MM.1S (cell line): ENCODE results near the gene C14orf93.

ENCODE experiments used
- DNase-seq: peaks from one replicate; pipeline ENCODE4 v3.0.0-alpha.2; 2015
- H2AFZ ChIP-seq: fragments of 300-600 bp; sonication (generic); 2 replicates; pipeline ENCODE4 v1.6.0; 2016; ENCODE audit warnings: antibody characterized with exemption, low read length
- H3F3A ChIP-seq: fragments of 300-600 bp; sonication (generic); 2 replicates; pipeline ENCODE4 v1.6.1; 2016; ENCODE audit warnings: mild to moderate bottlenecking, antibody characterized with exemption, low read length, moderate library complexity, mixed read lengths; ENCODE audit not compliant: insufficient read depth
- H3K27ac ChIP-seq: fragments of 300-600 bp; sonication (generic); 2 replicates; pipeline ENCODE4 v1.5.1; 2016; ENCODE audit warnings: mild to moderate bottlenecking, low read length
- H3K27me3 ChIP-seq: fragments of 300-600 bp; sonication (generic); replicated peaks from 2 replicates; pipeline ENCODE4 v1.6.0; 2016; ENCODE audit warnings: low read length; ENCODE audit not compliant: insufficient read depth
- H3K36me3 ChIP-seq: fragments of 300-600 bp; sonication (generic); replicated peaks from 2 replicates; pipeline ENCODE4 v1.6.1; 2016; ENCODE audit warnings: mild to moderate bottlenecking, low read length, mixed read lengths; ENCODE audit not compliant: insufficient read depth
- H3K4me1 ChIP-seq: fragments of 300-600 bp; sonication (generic); 2 replicates; pipeline ENCODE4 v1.6.1; 2016; ENCODE audit warnings: low read length, mixed read lengths
- H3K4me2 ChIP-seq: fragments of 300-600 bp; sonication (generic); 2 replicates; pipeline ENCODE4 v1.6.0; 2016; ENCODE audit warnings: low read depth, low read length
- H3K4me3 ChIP-seq: fragments of 300-600 bp; sonication (generic); 2 replicates; pipeline ENCODE4 v1.5.1; 2016; ENCODE audit warnings: low read length, mixed read lengths
- H3K79me2 ChIP-seq: fragments of 300-600 bp; sonication (generic); 2 replicates; pipeline ENCODE4 v1.6.1; 2016; ENCODE audit warnings: mixed run types, low read length, mixed read lengths
- H3K9ac ChIP-seq: fragments of 300-600 bp; sonication (generic); 2 replicates; pipeline ENCODE4 v1.6.1; 2016; ENCODE audit warnings: low read length, mixed read lengths
- H3K9me2 ChIP-seq: fragments of 300-600 bp; sonication (generic); replicated peaks from 2 replicates; pipeline ENCODE4 v1.6.1; 2016; ENCODE audit warnings: mild to moderate bottlenecking, low read length, mixed read lengths; ENCODE audit not compliant: insufficient read depth
- H3K9me3 ChIP-seq: fragments of 300-600 bp; sonication (generic); replicated peaks from 2 replicates; pipeline ENCODE4 v1.6.1; 2016; ENCODE audit warnings: mild to moderate bottlenecking, low read length, mixed read lengths; ENCODE audit not compliant: insufficient read depth
- H4K20me1 ChIP-seq: fragments of 300-600 bp; sonication (generic); 2 replicates; pipeline ENCODE4 v1.6.1; 2016; ENCODE audit warnings: mild to moderate bottlenecking, low read length, moderate library complexity, mixed read lengths; ENCODE audit not compliant: insufficient read depth
- EZH2 ChIP-seq: fragments of 300-600 bp; sonication (generic); optimal IDR thresholded peaks from 2 replicates; pipeline ENCODE3; 2017; ENCODE audit warnings: low read depth, mild to moderate bottlenecking, antibody characterized with exemption, low read length, mixed read lengths
- EZH2phosphoT487 ChIP-seq: fragments of 300-600 bp; sonication (generic); IDR thresholded peaks from 2 replicates; pipeline ENCODE4 v1.6.1; 2018; ENCODE audit warnings: antibody characterized with exemption, low read length
- TF ChIP-seq, protein P1 (sequence below): fragments of 300-600 bp; sonication (generic); IDR thresholded peaks from 2 replicates; pipeline ENCODE4 v1.5.1; 2016; ENCODE audit warnings: antibody characterized with exemption, low read length, mixed read lengths

C14orf93 gene

DNA sequence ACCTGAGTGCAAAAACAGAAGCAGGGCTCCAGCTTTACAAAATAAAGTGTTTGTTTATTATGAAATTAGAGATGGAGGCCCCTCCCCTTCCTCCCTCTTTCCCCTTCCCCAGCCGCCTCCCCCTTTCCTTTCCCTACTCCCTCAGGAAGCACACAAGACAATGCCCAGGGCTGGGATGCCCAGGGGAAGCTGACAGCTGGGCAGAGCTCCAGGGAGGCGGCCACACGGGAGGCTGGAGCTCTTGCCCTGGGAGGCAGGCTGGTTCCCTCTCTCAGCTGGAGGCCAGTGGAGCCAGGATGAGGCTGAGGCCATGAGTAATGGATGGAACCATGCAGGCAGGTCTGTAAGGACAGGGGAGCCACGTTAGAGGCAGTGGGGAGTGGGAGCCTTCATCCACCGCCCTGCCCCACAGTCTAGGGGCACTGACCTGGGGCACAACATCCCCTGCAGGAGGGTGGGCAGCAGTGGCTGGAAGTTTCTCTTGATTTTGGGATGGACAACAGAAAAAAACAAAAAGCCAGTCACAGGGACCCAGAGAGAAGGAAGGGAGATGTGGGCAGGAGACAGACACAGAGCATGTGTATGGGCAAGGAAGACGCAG, 37.2 kb upstream of the C14orf93 start:
- no peak for DNase-seq
- no peak overlapping the region for H3K9ac ChIP-seq
- no peaks in the 10 kb centered on the region for H4K20me1 ChIP-seq

DNA sequence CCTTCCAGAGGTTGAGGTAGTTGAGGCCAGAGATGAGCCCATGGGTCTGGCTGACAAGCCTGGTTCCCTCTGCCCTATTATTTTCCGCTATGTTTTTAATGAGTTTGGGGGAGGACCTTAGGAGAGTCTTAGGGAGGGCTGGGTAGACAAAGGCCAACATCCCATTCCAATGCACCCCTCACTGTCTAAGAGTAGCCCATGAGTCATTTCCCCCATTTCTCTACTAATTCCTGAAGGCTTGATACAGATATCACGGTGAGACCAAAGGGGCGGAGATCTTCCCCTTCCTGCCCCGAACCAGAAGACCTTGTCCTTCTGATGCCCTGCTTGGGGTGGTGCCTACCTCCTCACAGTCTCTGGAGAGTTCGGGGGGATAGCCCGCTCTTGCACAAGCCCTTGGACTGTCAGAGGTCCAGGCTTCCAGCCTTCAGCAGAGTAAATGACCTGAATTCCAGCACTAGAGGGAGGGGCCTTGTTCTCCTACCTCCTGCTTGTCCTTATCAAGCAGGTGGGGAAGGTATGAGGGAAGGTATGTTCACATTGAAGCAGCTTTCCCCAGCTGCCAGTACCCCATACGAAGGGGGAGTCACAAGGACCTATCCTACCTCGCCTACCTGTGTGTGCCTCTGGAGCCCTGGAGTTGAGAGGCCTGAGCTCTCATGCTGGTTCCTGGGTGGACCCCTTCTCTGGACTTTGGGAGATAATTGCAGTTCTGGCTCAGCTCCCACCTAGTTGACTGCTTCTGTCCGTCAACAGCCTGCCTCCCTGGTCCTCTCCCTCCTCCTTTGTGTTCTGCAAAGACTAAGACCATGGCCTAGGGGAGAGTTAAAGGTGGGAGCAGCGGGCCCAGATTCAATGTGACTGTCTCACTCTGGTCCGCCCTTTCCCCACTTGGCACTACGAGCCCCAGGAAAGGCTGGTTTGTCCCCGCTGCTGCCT, 35.7 kb upstream of the C14orf93 start:
- no peak overlapping the region for H3K4me3 ChIP-seq
- H3K27ac ChIP-seq: no peak overlapping the region
- H3K4me1 ChIP-seq: no peaks in the 10 kb centered on the region
- H3K27me3 ChIP-seq: no peaks in the 10 kb centered on the region
- no peak overlapping the region for H3K9ac ChIP-seq
- no peaks in the 10 kb centered on the region for H3K9me2 ChIP-seq
- no peaks in the 10 kb centered on the region for H3F3A ChIP-seq
- no peaks in the 10 kb centered on the region for H3K9me3 ChIP-seq
- H2AFZ ChIP-seq: no peak overlapping the region
- H3K36me3 ChIP-seq: no peaks in the 10 kb centered on the region
- no peaks in the 10 kb centered on the region for H4K20me1 ChIP-seq
- H3K79me2 ChIP-seq: no peaks in the 10 kb centered on the region
- no peak for DNase-seq
- TF ChIP-seq EZH2phosphoT487: no peak
- TF ChIP-seq, protein P1, sequence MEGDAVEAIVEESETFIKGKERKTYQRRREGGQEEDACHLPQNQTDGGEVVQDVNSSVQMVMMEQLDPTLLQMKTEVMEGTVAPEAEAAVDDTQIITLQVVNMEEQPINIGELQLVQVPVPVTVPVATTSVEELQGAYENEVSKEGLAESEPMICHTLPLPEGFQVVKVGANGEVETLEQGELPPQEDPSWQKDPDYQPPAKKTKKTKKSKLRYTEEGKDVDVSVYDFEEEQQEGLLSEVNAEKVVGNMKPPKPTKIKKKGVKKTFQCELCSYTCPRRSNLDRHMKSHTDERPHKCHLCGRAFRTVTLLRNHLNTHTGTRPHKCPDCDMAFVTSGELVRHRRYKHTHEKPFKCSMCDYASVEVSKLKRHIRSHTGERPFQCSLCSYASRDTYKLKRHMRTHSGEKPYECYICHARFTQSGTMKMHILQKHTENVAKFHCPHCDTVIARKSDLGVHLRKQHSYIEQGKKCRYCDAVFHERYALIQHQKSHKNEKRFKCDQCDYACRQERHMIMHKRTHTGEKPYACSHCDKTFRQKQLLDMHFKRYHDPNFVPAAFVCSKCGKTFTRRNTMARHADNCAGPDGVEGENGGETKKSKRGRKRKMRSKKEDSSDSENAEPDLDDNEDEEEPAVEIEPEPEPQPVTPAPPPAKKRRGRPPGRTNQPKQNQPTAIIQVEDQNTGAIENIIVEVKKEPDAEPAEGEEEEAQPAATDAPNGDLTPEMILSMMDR: no peak
- H3K4me2 ChIP-seq: no peak overlapping the region

More for the DNA sequence above, 37.2 kb upstream of the C14orf93 start:
- H3K4me3 ChIP-seq: no peak overlapping the region
- H3K9me2 ChIP-seq: no peaks in the 10 kb centered on the region
- TF ChIP-seq, protein P1: no peak
- no peak for TF ChIP-seq EZH2
- TF ChIP-seq EZH2phosphoT487: no peak
- H3K4me1 ChIP-seq: no peaks in the 10 kb centered on the region
- H3K27me3 ChIP-seq: no peaks in the 10 kb centered on the region
- no peaks in the 10 kb centered on the region for H3F3A ChIP-seq
- no peak overlapping the region for H3K27ac ChIP-seq
- no peaks in the 10 kb centered on the region for H3K9me3 ChIP-seq
- H3K79me2 ChIP-seq: no peaks in the 10 kb centered on the region
- H3K36me3 ChIP-seq: no peaks in the 10 kb centered on the region
- no peak overlapping the region for H3K4me2 ChIP-seq
- no peak overlapping the region for H2AFZ ChIP-seq

DNA sequence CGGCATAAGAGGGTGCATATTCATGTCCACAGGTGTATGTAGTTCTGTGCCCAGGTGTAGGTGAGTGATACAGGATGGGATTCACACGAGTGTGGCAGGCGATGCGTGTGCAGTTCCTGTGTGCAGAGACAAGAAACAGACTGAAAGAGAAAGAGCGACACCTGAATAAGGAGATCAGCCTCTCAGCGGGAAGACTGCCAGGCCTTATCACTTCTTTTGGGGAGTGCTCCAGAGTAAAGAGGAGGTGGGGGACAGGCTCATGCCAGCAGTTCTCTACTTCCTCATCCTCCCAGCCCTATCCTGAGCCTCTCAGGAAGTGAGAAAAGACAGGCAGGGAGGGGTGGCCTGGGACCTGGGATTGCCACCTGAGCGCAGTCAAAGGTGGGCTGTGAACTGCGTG, 34.9 kb upstream of the C14orf93 start:
- no peaks in the 10 kb centered on the region for H3F3A ChIP-seq

More for the DNA sequence above, 34.9 kb upstream of the C14orf93 start:
- no peak overlapping the region for H3K9ac ChIP-seq
- no peak overlapping the region for H2AFZ ChIP-seq
- H3K27me3 ChIP-seq: no peaks in the 10 kb centered on the region
- H3K9me3 ChIP-seq: no peaks in the 10 kb centered on the region
- no peak overlapping the region for H3K27ac ChIP-seq
- no peak overlapping the region for H3K4me2 ChIP-seq
- no peak overlapping the region for H3K4me3 ChIP-seq
- no peaks in the 10 kb centered on the region for H3K36me3 ChIP-seq
- H3K4me1 ChIP-seq: no peaks in the 10 kb centered on the region
- no peaks in the 10 kb centered on the region for H4K20me1 ChIP-seq
- H3K9me2 ChIP-seq: no peaks in the 10 kb centered on the region
- TF ChIP-seq, protein P1: no peak
- TF ChIP-seq EZH2phosphoT487: no peak
- no peak for TF ChIP-seq EZH2
- no peaks in the 10 kb centered on the region for H3K79me2 ChIP-seq
- no peak for DNase-seq
